NCI-H2196 (cell line): ENCODE data around the gene DOLK.

Source experiments
- DNase-seq: peaks from one replicate; lab custom pipeline; 2025; ENCODE audit not compliant: unreplicated experiment; lab: John Stamatoyannopoulos, UW

DOLK gene

GRCh38 chr9:128936171-128936865, 11.1 kb downstream of the DOLK start:
- DNase-seq: no peak

- no peak for DNase-seq
Observed at GRCh38 chr9:128933731-128934130, 13.7 kb downstream of the DOLK start.

- DNase-seq: no peak
Observed at GRCh38 chr9:128929560-128929959, 17.8 kb downstream of the DOLK start.

- no peak for DNase-seq
Observed at GRCh38 chr9:128928624-128929023, 18.8 kb downstream of the DOLK start.

- DNase-seq: peak; percentile 68
Observed at GRCh38 chr9:128927731-128928411, 19.5 kb downstream of the DOLK start.

GRCh38 chr9:128923493-128923883, 23.9 kb downstream of the DOLK start:
- no peak for DNase-seq

GRCh38 chr9:128921881-128922763, 25.3 kb downstream of the DOLK start:
- DNase-seq: no peak

GRCh38 chr9:128920381-128921058, 26.9 kb downstream of the DOLK start, which contains the start of gene PHYHD1:
Gene PHYHD1, plus strand, starts transcription at chr9:128920982. Its CDS starts 1,342 bp downstream, at chr9:128922324.
- peak; percentile 53 for DNase-seq

- no peak for DNase-seq
Observed at GRCh38 chr9:128919402-128920089, 27.9 kb downstream of the DOLK start.

GRCh38 chr9:128918921-128919320, 28.5 kb downstream of the DOLK start:
- DNase-seq: no peak

- DNase-seq: peak; percentile 84
Observed at GRCh38 chr9:128917151-128917849, 30.1 kb downstream of the DOLK start.

- no peak for DNase-seq
Observed at GRCh38 chr9:128916745-128917144, 30.7 kb downstream of the DOLK start.

- no peak for DNase-seq
Observed at GRCh38 chr9:128916204-128916603, 31.2 kb downstream of the DOLK start.

GRCh38 chr9:128913995-128914772, 33.2 kb downstream of the DOLK start:
- DNase-seq: no peak

GRCh38 chr9:128913048-128913900, 34.1 kb downstream of the DOLK start:
- DNase-seq: no peak

GRCh38 chr9:128912270-128912853, 35.0 kb downstream of the DOLK start:
- DNase-seq: peak; percentile 16

GRCh38 chr9:128911529-128912035, 35.8 kb downstream of the DOLK start:
- DNase-seq: no peak

- DNase-seq: no peak
Observed at GRCh38 chr9:128910906-128911305, 36.5 kb downstream of the DOLK start.
